Brain microvascular endothelial cell (primary cell): ENCODE measurements around the gene SYT17.
A peak's percentile ranks its signal among the peaks of the same experiment; 100 is the strongest.

Source experiments
- DNase-seq: peaks from one replicate; pipeline ENCODE4 v3.0.0-alpha.2; 2020
- H3K27ac ChIP-seq: fragments of 250-450 bp; sonication (Bioruptor Pico); 2 replicates; pipeline ENCODE4 v1.5.1; 2020; ENCODE audit warnings: mild to moderate bottlenecking, moderate library complexity
- H3K27me3 ChIP-seq: fragments of 250-450 bp; sonication (Bioruptor Pico); replicated peaks from 2 replicates; pipeline ENCODE4 v1.5.1; 2020; ENCODE audit warnings: mild to moderate bottlenecking
- H3K36me3 ChIP-seq: fragments of 250-450 bp; sonication (Bioruptor Pico); replicated peaks from 2 replicates; pipeline ENCODE4 v1.5.1; 2020; ENCODE audit warnings: mild to moderate bottlenecking
- H3K4me3 ChIP-seq: 2 replicates; pipeline ENCODE4 v1.5.1; 2011; ENCODE audit warnings: low read depth, mild to moderate bottlenecking, control low read depth, low read length, moderate library complexity
- in situ Hi-C: cut with HindIII; loops from 2 replicates; pipeline ENCODE4 v1.10.0; 2017; ENCODE audit warnings: low sequenced_read_pairs, low pct_ligation_motif_present
- TF ChIP-seq, protein P1 (sequence below): IDR thresholded peaks from 2 replicates; pipeline ENCODE4 v1.5.1; 2011; ENCODE audit warnings: low read depth, mild to moderate bottlenecking, moderate library complexity, low read length, control low read depth, inconsistent platforms; ENCODE audit errors: missing control alignments

SYT17 gene

DNA sequence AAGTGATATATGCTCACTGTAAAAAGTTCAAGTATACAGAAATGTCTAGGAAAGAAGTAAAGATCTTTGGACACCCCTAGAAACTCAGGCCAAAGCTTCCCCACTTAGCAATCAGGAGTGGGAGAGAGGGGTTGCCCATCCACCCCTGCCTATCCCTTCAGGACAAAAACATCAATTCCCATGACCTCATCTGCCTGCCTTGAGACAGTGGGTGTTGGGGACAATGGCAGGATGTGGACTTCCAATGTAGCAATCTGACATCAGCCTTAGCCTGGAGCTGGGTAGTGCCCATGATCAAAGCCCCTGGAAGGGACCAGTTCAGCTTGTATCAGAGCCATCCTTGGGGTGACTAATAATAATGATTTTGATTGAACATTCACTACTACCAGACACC is 36.2 kb upstream of the SYT17 start:
- Histone ChIP-seq H3K27ac (peak overlapping the region; percentile 64), H3K4me3 (no peak overlapping the region), H3K27me3 (no peaks in the 10 kb centered on the region), H3K36me3 (no peaks in the 10 kb centered on the region)
- no peak for DNase-seq
- TF ChIP-seq, protein P1, sequence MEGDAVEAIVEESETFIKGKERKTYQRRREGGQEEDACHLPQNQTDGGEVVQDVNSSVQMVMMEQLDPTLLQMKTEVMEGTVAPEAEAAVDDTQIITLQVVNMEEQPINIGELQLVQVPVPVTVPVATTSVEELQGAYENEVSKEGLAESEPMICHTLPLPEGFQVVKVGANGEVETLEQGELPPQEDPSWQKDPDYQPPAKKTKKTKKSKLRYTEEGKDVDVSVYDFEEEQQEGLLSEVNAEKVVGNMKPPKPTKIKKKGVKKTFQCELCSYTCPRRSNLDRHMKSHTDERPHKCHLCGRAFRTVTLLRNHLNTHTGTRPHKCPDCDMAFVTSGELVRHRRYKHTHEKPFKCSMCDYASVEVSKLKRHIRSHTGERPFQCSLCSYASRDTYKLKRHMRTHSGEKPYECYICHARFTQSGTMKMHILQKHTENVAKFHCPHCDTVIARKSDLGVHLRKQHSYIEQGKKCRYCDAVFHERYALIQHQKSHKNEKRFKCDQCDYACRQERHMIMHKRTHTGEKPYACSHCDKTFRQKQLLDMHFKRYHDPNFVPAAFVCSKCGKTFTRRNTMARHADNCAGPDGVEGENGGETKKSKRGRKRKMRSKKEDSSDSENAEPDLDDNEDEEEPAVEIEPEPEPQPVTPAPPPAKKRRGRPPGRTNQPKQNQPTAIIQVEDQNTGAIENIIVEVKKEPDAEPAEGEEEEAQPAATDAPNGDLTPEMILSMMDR, result no peak
- in situ Hi-C loops, result no loop called here

DNA sequence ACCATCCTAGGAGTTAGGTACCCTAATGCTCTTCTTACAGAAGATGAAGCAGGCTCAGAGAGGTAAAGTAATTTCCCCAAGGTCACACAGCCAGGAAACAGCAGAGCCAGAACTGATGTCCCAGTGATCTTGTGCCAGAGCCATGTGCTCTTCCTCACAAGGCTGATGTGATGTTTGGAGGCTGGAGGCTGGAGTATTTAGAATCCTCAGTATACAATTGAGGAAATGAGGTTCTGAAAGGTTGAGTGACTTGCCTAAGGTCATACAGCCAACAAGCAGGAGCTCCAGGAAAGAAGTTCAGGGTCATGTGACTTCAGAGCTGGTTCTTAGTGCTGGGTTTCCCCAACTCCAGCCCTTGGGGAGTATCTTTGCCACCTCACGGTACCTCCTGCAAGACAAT is 35.8 kb upstream of the SYT17 start:
- in situ Hi-C loops, result no loop called here
- no peaks in the 10 kb centered on the region for H3K36me3 ChIP-seq
- no peaks in the 10 kb centered on the region for H3K27me3 ChIP-seq
- no peak overlapping the region for H3K27ac ChIP-seq
- TF ChIP-seq, protein P1, result no peak
- no peak overlapping the region for H3K4me3 ChIP-seq
- DNase-seq, result no peak

DNA sequence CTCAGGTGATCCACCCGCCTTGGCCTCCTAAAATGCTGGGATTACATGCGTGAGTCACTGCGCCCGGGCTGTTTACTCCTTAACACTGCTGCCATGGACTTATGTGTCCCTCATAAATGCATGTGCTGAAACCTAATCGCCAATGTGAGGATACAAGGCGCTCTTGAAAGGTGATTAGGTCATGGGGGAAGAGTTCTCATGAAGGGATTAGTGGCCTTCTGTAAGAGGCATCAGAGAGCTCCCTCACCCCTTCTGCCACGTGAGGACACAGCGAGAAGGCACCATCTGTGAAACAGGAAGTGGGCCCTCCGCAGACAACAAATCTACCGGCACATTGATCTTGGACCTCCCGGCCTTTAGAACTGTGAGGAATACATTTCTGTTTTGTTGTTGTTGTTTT is 35.1 kb upstream of the SYT17 start:
- H3K4me3 ChIP-seq, result no peak overlapping the region
- H3K27ac ChIP-seq, result no peak overlapping the region
- no peak for DNase-seq
- H3K27me3 ChIP-seq, result no peaks in the 10 kb centered on the region
- no peaks in the 10 kb centered on the region for H3K36me3 ChIP-seq
- TF ChIP-seq, protein P1, result no peak
- in situ Hi-C loops, result no loop called here

DNA sequence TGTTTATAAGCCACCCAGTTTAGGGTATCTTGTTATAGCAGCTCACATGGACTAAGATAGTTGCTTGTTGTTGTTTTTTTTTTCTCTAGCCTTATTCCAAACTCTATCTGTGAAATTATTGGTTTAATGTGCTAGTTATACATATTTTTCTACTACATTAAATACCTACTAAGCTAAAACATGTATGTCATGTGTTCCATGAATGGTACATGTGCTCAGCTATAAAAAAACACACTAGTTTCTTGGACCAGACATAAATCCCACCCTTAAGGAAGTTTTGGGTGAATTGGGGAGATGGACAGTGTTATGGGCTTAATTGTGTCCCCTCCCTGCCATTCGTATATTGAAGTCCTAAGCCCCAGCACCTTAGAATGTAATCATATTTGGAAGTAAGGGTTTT is 34.4 kb upstream of the SYT17 start:
- H3K27ac ChIP-seq, result no peak overlapping the region
- no peak overlapping the region for H3K4me3 ChIP-seq
- H3K36me3 ChIP-seq, result no peaks in the 10 kb centered on the region
- in situ Hi-C loops, result no loop called here
- H3K27me3 ChIP-seq, result no peaks in the 10 kb centered on the region
- DNase-seq, result no peak
- TF ChIP-seq, protein P1, result no peak

DNA sequence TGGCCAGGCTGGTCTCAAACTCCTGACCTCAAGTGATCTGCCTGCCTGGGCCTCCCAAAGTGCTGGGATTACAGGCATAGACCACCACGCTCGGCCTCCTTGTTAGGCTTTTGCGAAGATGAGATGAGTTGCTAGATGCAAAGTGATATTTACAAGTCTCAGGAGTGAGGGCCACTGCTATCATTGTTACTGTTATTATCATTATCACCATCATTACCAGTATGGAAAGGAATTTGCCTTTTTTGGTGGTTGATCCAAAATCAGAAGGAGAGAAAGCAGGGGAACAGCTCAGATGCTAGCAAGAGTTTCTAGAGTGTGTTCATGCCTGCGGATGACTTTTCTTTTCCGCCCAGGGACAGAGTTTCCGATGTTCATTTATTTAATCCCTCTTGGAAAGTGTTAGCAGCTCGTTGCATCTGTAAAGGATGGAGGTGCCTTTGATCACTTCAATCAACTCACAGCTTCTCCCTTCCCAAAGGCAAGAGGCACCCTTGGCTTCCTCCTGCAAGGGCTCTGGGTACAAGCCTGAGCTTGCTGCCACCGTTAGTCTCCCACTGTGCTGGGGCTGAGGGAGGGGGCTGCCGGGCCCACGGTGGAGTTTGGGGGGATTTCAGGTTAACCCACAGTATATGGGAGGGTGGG is 32.7 kb upstream of the SYT17 start:
- DNase-seq, result no peak
- TF ChIP-seq, protein P1, result no peak
- H3K27ac ChIP-seq, result no peak overlapping the region
- no peaks in the 10 kb centered on the region for H3K27me3 ChIP-seq
- in situ Hi-C loops, result no loop called here
- no peak overlapping the region for H3K4me3 ChIP-seq
- H3K36me3 ChIP-seq, result no peaks in the 10 kb centered on the region

DNA sequence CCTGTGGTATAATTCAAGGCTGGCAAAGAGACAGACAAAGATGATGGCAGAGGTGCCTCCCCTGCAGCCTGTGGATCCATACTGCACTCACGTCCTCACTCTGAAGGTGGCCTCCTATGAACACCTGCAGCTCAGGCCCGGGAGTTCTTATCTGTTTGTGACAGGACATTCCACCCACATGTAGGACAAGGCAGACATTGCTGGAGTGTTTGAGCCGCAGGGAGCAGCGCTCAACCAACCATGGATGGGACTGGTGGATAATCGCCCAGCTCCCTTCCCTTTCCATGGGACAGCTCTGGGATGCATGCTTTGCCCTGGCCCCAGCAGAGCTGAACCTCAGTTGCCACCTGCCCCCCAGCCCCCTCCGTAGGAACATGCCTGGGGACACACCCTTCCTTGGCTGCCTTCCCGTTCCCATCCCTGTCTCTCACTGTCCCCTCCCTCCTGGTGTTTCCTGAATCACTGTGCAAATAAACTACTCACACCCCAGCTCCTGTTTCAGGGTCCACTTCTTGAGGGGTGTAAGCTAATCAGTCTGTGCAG is 32.1 kb upstream of the SYT17 start:
- Histone ChIP-seq H3K27ac (no peak overlapping the region), H3K36me3 (no peaks in the 10 kb centered on the region), H3K27me3 (no peaks in the 10 kb centered on the region), H3K4me3 (no peak overlapping the region)
- no peak for DNase-seq
- TF ChIP-seq, protein P1, result no peak
- in situ Hi-C loops, result no loop called here
